ENCODE data around the gene SERPINB10. TPM values are rescaled to one million over a fixed set of nuclear protein-coding genes. Genes with fewer than 3 reads are reported as not detected.
"Not testable (repeated sequence)": the region's sequence is repeated elsewhere in the genome, so short reads cannot be mapped to it uniquely, and the experiment has no call there.

The SERPINB10 gene
- polyA plus RNA-seq, 4 donors: 0.19 to 0.38 (median 0.35) TPM

GRCh38 chr18:63936932-63937393 lies 29.2 kb downstream of the SERPINB10 start:
- no peak for DNase-seq (ENCODE audit: low read depth in 4 of 4, low spot score in 2 of 4)

DNA sequence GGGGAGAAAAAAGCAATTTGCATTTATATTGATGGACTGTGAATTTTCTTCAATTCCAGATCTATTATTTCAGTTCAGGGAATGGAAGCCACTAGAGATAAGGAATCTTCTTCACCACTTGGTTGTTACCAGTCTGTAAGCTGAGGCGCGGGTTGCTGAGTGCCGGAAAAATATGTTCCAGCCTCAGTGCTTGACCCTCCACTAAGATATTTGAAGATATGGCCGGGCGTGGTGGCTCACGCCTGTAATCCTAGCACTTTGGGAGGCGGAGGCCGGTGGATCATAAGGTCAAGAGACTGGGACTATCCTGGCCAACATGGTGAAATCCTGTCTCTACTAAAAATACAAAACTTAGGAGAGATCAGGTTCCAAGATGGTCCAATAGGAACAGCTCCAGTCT lies 32.2 kb downstream of the SERPINB10 start:
- DNase-seq (ENCODE audit: low read depth in 4 of 4, low spot score in 2 of 4): no peak

DNA sequence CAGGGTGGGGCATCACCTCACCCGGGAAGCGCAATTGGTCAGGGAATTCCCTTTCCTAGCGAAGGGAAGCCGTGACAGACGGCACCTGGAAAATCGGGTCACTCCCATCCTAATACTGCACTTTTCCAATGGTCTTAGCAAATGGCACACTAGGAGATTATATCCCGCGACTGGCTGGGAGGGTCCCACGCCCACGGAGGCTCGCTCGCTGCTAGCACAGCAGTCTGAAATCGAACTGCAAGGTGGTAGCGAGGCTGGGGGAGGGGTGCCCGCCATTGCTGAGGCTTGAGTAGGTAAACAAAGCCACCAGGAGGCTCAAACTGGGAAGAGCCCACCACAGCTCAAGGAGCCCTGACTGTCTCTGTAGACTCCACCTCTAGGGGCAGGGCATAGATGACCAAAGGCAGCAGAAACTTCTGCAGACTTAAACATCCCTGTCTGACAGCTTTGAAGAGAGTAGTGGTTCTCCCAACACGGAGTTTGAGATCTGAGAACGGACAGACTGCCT lies 32.8 kb downstream of the SERPINB10 start:
- not testable (repeated sequence) for DNase-seq (ENCODE audit: low read depth in 4 of 4, low spot score in 2 of 4)

GRCh38 chr18:63947051-63947790 lies 39.5 kb downstream of the SERPINB10 start:
- DNase-seq (ENCODE audit: low read depth in 4 of 4, low spot score in 2 of 4): no peak

- DNase-seq (ENCODE audit: low read depth in 4 of 4, low spot score in 2 of 4): no peak
These were observed 41.4 kb downstream of the SERPINB10 start, which contains the start of gene HMSD for GRCh38 chr18:63949068-63949737. HMSD (plus strand) TSS chr18:63949301; CDS start chr18:63953456, 4,155 bp downstream.

DNA sequence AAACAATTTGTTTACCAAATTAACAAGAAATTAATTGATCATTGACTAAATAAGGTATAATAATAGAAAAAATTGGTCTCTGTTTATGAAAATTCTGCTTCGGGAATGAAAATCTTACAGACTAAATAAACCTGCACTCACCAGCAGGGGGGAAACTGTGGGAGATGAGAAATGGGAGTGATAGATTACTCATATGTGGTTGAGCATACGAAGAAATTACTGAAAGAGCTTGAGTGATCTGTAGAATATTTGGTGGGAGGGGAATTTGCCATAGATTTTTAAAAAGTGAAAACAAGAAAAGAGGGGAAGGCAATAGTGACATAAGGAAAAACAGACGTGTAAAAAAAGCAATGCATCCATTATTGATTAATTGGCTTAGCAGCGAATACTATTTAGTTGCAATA lies 43.5 kb downstream of the SERPINB10 start:
- no peak for DNase-seq (ENCODE audit: low read depth in 4 of 4, low spot score in 2 of 4)

DNA sequence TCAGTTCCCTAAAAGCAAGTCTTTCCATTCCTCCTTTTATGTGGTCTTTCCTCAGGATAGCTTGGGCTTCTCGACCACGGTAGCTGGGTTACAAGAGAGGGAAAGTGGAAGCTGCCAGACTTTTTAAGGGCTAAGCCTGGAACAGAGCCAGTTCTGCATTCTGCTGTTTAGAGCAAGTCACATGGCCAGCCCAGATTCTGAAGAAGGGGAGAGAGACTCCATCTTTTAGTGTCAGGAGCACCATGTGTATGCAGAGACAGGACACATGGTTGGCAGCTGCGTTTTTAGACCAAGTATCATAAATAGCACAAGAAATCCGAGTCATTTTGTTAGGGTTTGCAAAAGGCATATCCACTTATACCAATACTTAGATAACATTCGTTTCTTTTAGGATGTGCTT lies 46.1 kb downstream of the SERPINB10 start:
- DNase-seq (ENCODE audit: low read depth in 4 of 4, low spot score in 2 of 4): no peak

- DNase-seq (ENCODE audit: low read depth in 4 of 4, low spot score in 2 of 4): no peak
These were observed 49.0 kb downstream of the SERPINB10 start for GRCh38 chr18:63956755-63957154.

- no peak for DNase-seq (ENCODE audit: low read depth in 4 of 4, low spot score in 2 of 4)
These were observed 53.1 kb downstream of the SERPINB10 start for GRCh38 chr18:63960891-63961290.

DNA sequence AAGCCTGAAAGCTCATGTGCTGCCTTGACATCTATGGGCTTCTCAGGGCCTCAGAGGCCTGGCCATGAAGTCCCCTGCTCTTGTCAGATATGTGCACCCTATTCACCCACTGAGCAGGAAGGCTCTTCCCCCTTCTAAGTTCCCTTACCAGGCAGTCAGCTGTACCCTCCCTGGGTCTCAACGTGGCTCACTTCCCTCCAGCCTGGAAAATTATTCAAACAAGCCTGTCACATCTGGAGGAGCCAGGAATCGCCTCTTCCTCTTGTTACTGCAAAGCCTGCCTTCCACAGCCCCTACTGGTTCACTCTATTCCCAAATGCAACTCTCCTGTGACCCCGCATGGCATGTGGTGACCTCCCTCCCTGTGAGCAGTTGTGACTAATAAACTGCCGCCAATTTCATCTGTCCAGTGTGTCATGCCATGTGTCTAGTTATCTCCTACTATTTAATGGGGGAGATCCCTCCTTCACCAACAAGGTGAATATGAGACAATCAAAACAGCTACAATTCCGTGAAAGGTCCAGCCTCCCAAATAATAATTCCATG lies 53.8 kb downstream of the SERPINB10 start:
- no peak for DNase-seq (ENCODE audit: low read depth in 4 of 4, low spot score in 2 of 4)

- no peak for DNase-seq (ENCODE audit: low read depth in 4 of 4, low spot score in 2 of 4)
These were observed 54.4 kb downstream of the SERPINB10 start for GRCh38 chr18:63962137-63962536.

DNA sequence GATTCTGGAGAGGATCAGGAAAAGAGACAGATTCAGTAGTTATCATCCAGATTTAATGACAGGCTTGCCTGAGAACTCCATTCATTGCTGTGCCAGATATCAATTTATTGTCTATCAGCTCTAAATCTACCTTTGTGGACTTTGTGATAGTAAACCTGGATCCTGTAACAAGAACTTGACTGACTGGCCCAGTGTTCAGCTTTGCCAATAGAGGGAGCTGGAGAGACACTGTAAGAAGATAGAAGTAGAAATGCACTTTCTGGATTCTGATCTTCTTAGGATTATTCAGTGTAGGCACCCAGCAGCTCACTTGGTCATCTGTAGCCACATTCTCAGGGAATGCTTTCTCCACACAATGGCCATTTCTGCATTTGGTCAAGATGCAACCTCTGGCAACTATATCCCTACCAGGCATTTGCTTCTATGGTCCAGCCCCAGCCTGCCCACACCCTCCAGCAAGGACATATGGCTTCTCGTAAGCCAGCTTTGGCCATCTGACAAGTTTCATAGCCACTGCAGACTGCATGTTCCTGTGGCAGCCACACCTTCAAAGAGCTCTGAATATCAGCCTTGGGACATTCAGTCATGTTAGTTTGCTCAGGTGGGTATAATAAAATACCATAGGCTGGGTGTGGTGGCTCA lies 56.0 kb downstream of the SERPINB10 start:
- DNase-seq (ENCODE audit: low read depth in 4 of 4, low spot score in 2 of 4): peak in 1 of 4 donors; percentile 28

DNA sequence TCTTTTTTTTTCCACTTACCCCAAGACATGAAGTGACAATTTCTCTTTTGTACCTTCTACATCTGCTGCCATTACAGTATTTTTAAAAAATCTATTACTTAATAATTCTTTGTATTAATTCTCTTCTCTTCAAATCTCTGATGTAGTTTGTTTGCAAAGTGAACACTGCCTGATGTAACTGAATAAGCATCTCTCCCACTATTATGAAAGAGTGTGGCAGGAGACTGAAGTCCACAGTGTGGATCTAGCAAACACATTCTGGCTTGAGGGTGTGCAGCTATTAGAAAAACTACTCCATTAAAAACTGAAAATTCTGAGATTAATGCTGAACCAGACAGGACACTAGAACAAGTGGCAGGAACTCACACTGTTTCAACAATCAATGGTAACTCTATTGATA lies 57.1 kb downstream of the SERPINB10 start:
- no peak for DNase-seq (ENCODE audit: low read depth in 4 of 4, low spot score in 2 of 4)

DNA sequence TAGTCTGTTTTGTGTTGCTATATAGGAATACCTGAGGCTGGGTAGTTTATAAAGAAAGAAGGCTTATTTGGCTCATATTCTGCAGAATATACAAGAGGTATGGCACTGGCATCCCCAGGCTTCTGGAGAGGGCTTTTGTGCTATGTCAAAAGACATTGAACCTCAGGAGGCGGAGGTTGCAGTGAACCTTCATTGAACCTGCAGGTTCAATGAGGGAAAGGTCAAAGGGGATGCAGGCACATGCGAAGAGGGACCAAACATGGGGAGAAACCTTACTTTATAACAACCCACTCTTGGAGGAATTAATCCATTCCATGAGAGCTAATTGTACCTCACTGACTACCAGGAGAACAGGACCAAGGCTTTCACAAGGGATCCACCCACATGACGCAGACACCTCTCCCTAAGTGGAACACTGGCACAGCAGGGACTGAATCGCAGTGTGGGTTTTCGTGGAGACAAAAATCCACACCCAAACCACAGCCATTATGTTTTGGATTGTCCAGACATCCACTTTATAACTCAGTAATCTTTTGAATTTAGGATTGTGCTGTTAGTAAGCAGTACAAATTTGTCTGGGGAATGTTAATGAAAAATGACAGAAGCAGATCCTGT lies 58.1 kb downstream of the SERPINB10 start:
- DNase-seq (ENCODE audit: low read depth in 4 of 4, low spot score in 2 of 4): no peak

DNA sequence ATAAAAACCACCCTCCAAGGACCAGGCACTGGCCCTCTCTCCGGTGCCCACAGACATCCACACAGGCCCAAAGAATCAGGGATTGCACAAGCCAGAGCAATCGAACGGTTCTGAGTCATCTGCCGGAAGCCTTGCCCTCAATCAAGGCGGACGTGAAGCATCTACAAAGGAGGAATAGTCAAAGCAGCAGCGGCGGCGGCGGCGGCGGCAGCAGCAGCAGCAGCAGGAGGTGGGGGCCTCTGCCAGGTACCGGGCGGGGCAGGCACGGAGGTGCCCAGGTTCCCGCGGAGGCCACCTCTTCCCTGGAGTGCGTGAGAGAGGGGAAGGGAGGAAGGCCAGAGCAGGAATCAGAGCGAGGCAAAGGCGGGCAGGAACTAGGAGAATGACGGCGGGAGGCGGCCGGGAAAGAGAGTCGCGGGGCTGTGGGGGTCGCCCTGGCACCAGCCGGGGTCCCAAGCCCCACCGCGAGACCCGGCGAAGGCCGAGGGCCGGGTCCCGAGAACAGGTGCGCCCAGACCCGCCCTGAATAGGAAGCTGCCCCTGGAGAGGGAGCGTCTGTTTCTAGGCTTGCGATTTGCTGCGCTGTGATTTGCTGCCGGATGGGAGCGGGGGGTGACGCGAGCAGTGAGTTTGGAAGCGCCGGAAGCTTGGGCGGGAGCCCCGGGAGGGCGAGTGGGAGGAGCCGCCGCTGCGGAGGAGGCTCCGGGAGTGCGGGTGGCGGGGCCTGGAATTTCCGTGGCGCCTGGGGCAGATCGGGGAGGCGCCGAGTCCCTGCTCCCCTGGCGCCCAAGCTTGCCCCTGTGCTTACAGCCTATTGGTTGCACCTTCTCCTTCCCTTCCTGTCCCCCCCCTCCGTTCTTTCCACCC lies 62.4 kb downstream of the SERPINB10 start, which contains the start of gene SERPINB8:
Gene SERPINB8, plus strand, starts transcription at position 140 of the 867 bp plus-strand sequence. CDS start 8,228 bp downstream, outside the sequence.
- DNase-seq (ENCODE audit: low read depth in 4 of 4, low spot score in 2 of 4): peak; percentile 75 to 90 (median 85)

- DNase-seq (ENCODE audit: low read depth in 4 of 4, low spot score in 2 of 4): peak in 1 of 4 donors; percentile 66
These were observed 63.0 kb downstream of the SERPINB10 start for GRCh38 chr18:63970809-63971205.

- no peak for DNase-seq (ENCODE audit: low read depth in 4 of 4, low spot score in 2 of 4)
These were observed 63.7 kb downstream of the SERPINB10 start for GRCh38 chr18:63971320-63972001.

DNA sequence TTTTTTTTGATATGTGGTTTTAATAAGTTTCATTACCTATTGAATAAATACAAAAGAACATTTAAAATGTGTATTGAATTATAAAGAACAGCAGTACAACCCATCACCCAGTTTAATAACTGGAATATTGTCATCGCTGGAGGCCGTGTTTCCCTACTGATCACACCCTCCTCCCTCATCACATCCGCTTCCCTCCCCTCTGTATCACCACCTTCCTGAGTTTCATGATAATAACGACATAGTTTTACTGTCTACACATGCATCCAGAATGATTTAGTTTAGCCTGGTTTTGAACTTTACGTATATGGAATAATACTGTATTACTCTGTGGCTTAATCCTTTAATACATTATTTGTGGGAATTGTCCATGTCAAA lies 64.2 kb downstream of the SERPINB10 start:
- no peak for DNase-seq (ENCODE audit: low read depth in 4 of 4, low spot score in 2 of 4)

GRCh38 chr18:63974991-63975390 lies 67.2 kb downstream of the SERPINB10 start:
- no peak for DNase-seq (ENCODE audit: low read depth in 4 of 4, low spot score in 2 of 4)

Data from left renal cortex interstitium (tissue), 4 donors.